Measurements from ENCODE around the gene GRM7. TPM values are rescaled to one million over a fixed set of nuclear protein-coding genes. Genes with fewer than 3 reads are reported as not detected.

GRM7 gene
- total RNA-seq, 2 experiments from 2014 or later = not detected

GRCh38 chr3:7696320-7696719 is 835.4 kb downstream of the GRM7 start:
- ChIA-PET CTCF (no interaction called here), POLR2A (no interaction called here)
- Mint-ChIP-seq H3K36me3 (ENCODE audit: low read depth) (no peaks in the 10 kb centered on the region), H3K4me1 (no peaks in the 10 kb centered on the region), H3K27me3 (no peaks in the 10 kb centered on the region), H3K9me3 (no peaks in the 10 kb centered on the region), H3K4me3 (no peak overlapping the region), H3K27ac (no peak overlapping the region)
- DNase-seq = no peak

- no peaks in the 10 kb centered on the region for H3K36me3 Mint-ChIP-seq (ENCODE audit: low read depth)
Observed at GRCh38 chr3:7697548-7697947, 836.6 kb downstream of the GRM7 start.

GRCh38 chr3:7700539-7700938 is 839.6 kb downstream of the GRM7 start:
- Mint-ChIP-seq H3K36me3 (ENCODE audit: low read depth) (no peaks in the 10 kb centered on the region), H3K4me3 (no peak overlapping the region), H3K27ac (no peak overlapping the region), H3K4me1 (no peaks in the 10 kb centered on the region), H3K27me3 (no peaks in the 10 kb centered on the region), H3K9me3 (no peaks in the 10 kb centered on the region)
- no peak for DNase-seq
- ChIA-PET CTCF (no interaction called here), POLR2A (no interaction called here)

More at GRCh38 chr3:7697548-7697947, 836.6 kb downstream of the GRM7 start:
- POLR2A ChIA-PET = no interaction called here
- no peaks in the 10 kb centered on the region for H3K27me3 Mint-ChIP-seq
- DNase-seq = no peak
- CTCF ChIA-PET = no interaction called here
- no peak overlapping the region for H3K27ac Mint-ChIP-seq
- no peaks in the 10 kb centered on the region for H3K4me1 Mint-ChIP-seq
- no peaks in the 10 kb centered on the region for H3K9me3 Mint-ChIP-seq
- H3K4me3 Mint-ChIP-seq = no peak overlapping the region

GRCh38 chr3:7700977-7701376 is 840.1 kb downstream of the GRM7 start:
- Mint-ChIP-seq H3K9me3 (no peaks in the 10 kb centered on the region), H3K4me3 (no peak overlapping the region), H3K27ac (no peak overlapping the region), H3K4me1 (no peaks in the 10 kb centered on the region), H3K36me3 (ENCODE audit: low read depth) (no peaks in the 10 kb centered on the region), H3K27me3 (no peaks in the 10 kb centered on the region)
- DNase-seq = no peak
- ChIA-PET CTCF (no interaction called here), POLR2A (no interaction called here)

GRCh38 chr3:7707187-7707586 is 846.3 kb downstream of the GRM7 start:
- Mint-ChIP-seq H3K9me3 (peaks cover 2% of the 10 kb centered on the region), H3K27me3 (no peaks in the 10 kb centered on the region), H3K36me3 (ENCODE audit: low read depth) (no peaks in the 10 kb centered on the region), H3K27ac (no peak overlapping the region), H3K4me3 (no peak overlapping the region), H3K4me1 (peaks cover 2% of the 10 kb centered on the region)
- ChIA-PET POLR2A (no interaction called here), CTCF (no interaction called here)
- DNase-seq = no peak

- H3K27me3 Mint-ChIP-seq = no peaks in the 10 kb centered on the region
- POLR2A ChIA-PET = no interaction called here
- no peaks in the 10 kb centered on the region for H3K36me3 Mint-ChIP-seq (ENCODE audit: low read depth)
- no peak overlapping the region for H3K27ac Mint-ChIP-seq
- peaks cover 2% of the 10 kb centered on the region for H3K4me1 Mint-ChIP-seq
- CTCF ChIA-PET = interaction anchor here (0.6 kb wide), 1 partner anchor 316 kb away, joined by 3 read pairs; no protein-coding TSS in a partner anchor
- H3K4me3 Mint-ChIP-seq = no peak overlapping the region
- H3K9me3 Mint-ChIP-seq = peaks cover 2% of the 10 kb centered on the region
- no peak for DNase-seq
Observed at GRCh38 chr3:7709376-7710082, 848.6 kb downstream of the GRM7 start.

GRCh38 chr3:7710284-7710683 is 849.4 kb downstream of the GRM7 start:
- POLR2A ChIA-PET = no interaction called here
- Mint-ChIP-seq H3K36me3 (ENCODE audit: low read depth) (no peaks in the 10 kb centered on the region), H3K4me1 (peaks cover 2% of the 10 kb centered on the region), H3K27me3 (no peaks in the 10 kb centered on the region), H3K9me3 (peaks cover 2% of the 10 kb centered on the region), H3K27ac (no peak overlapping the region), H3K4me3 (no peak overlapping the region)
- no peak for DNase-seq
- CTCF ChIA-PET = no interaction called here

- POLR2A ChIA-PET = no interaction called here
- CTCF ChIA-PET = no interaction called here
Observed at GRCh38 chr3:7713724-7714123, 852.8 kb downstream of the GRM7 start.

GRCh38 chr3:7720649-7721297 is 859.9 kb downstream of the GRM7 start:
- DNase-seq = no peak
- Mint-ChIP-seq H3K27me3 (no peaks in the 10 kb centered on the region), H3K4me1 (no peaks in the 10 kb centered on the region), H3K36me3 (ENCODE audit: low read depth) (no peaks in the 10 kb centered on the region), H3K4me3 (no peak overlapping the region), H3K9me3 (no peaks in the 10 kb centered on the region), H3K27ac (no peak overlapping the region)
- CTCF ChIA-PET = no interaction called here
- POLR2A ChIA-PET = no interaction called here

More at GRCh38 chr3:7713724-7714123, 852.8 kb downstream of the GRM7 start:
- Mint-ChIP-seq H3K4me3 (no peak overlapping the region), H3K27me3 (no peaks in the 10 kb centered on the region), H3K4me1 (no peaks in the 10 kb centered on the region), H3K9me3 (no peaks in the 10 kb centered on the region), H3K27ac (no peak overlapping the region), H3K36me3 (ENCODE audit: low read depth) (no peaks in the 10 kb centered on the region)
- DNase-seq = no peak

GRCh38 chr3:7721869-7722268 is 861.0 kb downstream of the GRM7 start:
- DNase-seq = no peak
- ChIA-PET POLR2A (no interaction called here), CTCF (no interaction called here)
- Mint-ChIP-seq H3K27ac (no peak overlapping the region), H3K4me3 (no peak overlapping the region), H3K36me3 (ENCODE audit: low read depth) (no peaks in the 10 kb centered on the region), H3K27me3 (no peaks in the 10 kb centered on the region), H3K9me3 (no peaks in the 10 kb centered on the region), H3K4me1 (no peaks in the 10 kb centered on the region)

- DNase-seq = no peak
- no peaks in the 10 kb centered on the region for H3K36me3 Mint-ChIP-seq (ENCODE audit: low read depth)
- no peak overlapping the region for H3K27ac Mint-ChIP-seq
- no peaks in the 10 kb centered on the region for H3K27me3 Mint-ChIP-seq
- no peaks in the 10 kb centered on the region for H3K9me3 Mint-ChIP-seq
- H3K4me1 Mint-ChIP-seq = no peaks in the 10 kb centered on the region
- CTCF ChIA-PET = no interaction called here
- no peak overlapping the region for H3K4me3 Mint-ChIP-seq
- POLR2A ChIA-PET = no interaction called here
Observed at GRCh38 chr3:7728566-7729519, 867.9 kb downstream of the GRM7 start.

- Mint-ChIP-seq H3K4me1 (no peaks in the 10 kb centered on the region), H3K9me3 (no peaks in the 10 kb centered on the region), H3K27me3 (no peaks in the 10 kb centered on the region), H3K36me3 (ENCODE audit: low read depth) (no peaks in the 10 kb centered on the region), H3K4me3 (no peak overlapping the region), H3K27ac (no peak overlapping the region)
- DNase-seq = no peak
- ChIA-PET POLR2A (no interaction called here), CTCF (no interaction called here)
Observed at GRCh38 chr3:7733933-7734332, 873.0 kb downstream of the GRM7 start.

GRCh38 chr3:7734456-7734855 is 873.5 kb downstream of the GRM7 start:
- H3K36me3 Mint-ChIP-seq (ENCODE audit: low read depth) = no peaks in the 10 kb centered on the region
- no peaks in the 10 kb centered on the region for H3K27me3 Mint-ChIP-seq
- H3K4me3 Mint-ChIP-seq = no peak overlapping the region
- DNase-seq = no peak
- no peaks in the 10 kb centered on the region for H3K4me1 Mint-ChIP-seq
- ChIA-PET POLR2A (no interaction called here), CTCF (no interaction called here)
- no peak overlapping the region for H3K27ac Mint-ChIP-seq
- no peaks in the 10 kb centered on the region for H3K9me3 Mint-ChIP-seq
